Skeletal muscle satellite cell (primary cell): ENCODE measurements around the gene MYO3B.

ENCODE experiments used
- H3K27me3 ChIP-seq: 2 replicates; pipeline ENCODE4 v1.7.0; 2013; ENCODE audit warnings: low read length; ENCODE audit not compliant: control insufficient read depth, insufficient read depth
- H3K36me3 ChIP-seq: 2 replicates; pipeline ENCODE4 v1.7.0; 2013; ENCODE audit warnings: mild to moderate bottlenecking, control low read depth, low read length; ENCODE audit not compliant: insufficient read depth
- H3K4me1 ChIP-seq: 2 replicates; pipeline ENCODE4 v1.7.0; 2013; ENCODE audit warnings: low read length; ENCODE audit not compliant: control insufficient read depth, insufficient read depth
- H3K4me2 ChIP-seq: 2 replicates; pipeline ENCODE4 v1.7.0; 2013; ENCODE audit warnings: mild to moderate bottlenecking, low read length
- H3K4me3 ChIP-seq: 2 replicates; pipeline ENCODE4 v1.7.0; 2013; ENCODE audit warnings: low read length
- H3K9ac ChIP-seq: 2 replicates; pipeline ENCODE4 v1.7.0; 2013; ENCODE audit warnings: mild to moderate bottlenecking, low read depth, low read length, moderate library complexity
- H3K9me3 ChIP-seq: replicated peaks from 2 replicates; pipeline ENCODE4 v1.7.0; 2013; ENCODE audit warnings: mild to moderate bottlenecking, control low read depth, low read length

MYO3B gene

DNA sequence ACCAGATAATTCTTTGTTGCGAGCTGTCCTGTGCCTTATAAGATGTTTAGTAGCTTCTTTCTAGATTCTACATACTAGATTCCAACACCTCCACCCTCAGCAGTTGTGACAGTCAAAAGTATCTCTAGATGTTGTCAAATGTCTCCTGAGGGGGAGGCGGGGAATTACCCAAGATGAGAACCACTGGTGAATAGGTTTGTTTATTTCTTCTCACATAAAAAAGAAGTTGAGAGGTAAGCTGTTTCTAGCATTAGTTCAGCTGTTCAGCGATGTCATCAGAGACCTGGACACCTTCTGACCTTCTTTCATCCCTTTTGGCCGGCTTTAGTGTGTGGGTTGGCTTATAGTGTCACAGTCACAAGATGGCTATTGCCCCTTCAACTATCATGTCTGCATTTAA, 299.7 kb downstream of the MYO3B start:
- peaks cover 3% of the 10 kb centered on the region for H3K27me3 ChIP-seq
- H3K4me2 ChIP-seq: no peak overlapping the region
- H3K36me3 ChIP-seq: no peaks in the 10 kb centered on the region
- no peak overlapping the region for H3K9ac ChIP-seq
- no peaks in the 10 kb centered on the region for H3K4me1 ChIP-seq
- no peaks in the 10 kb centered on the region for H3K9me3 ChIP-seq
- no peak overlapping the region for H3K4me3 ChIP-seq

DNA sequence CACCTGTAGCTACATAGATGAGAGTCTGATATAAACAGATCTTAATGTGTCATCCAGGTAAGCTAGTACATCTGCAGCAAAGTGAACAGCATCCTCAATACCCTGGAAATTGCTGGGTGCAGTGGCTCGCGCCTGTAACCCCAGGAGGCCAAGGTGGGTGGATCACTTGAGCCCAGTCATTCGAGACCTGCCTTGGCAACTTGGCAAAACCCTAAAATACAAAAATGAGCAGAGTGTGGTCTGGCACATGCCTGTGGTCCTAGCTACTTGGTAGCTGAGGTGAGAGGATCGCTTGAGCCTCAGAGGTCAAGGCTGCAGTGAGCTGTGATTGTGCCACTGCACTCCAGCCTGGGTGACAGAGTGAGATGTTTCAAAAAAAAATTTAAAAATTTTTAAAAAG, 303.3 kb downstream of the MYO3B start:
- no peak overlapping the region for H3K4me3 ChIP-seq
- H3K36me3 ChIP-seq: no peaks in the 10 kb centered on the region
- no peaks in the 10 kb centered on the region for H3K9me3 ChIP-seq
- no peaks in the 10 kb centered on the region for H3K27me3 ChIP-seq
- no peaks in the 10 kb centered on the region for H3K4me1 ChIP-seq
- H3K9ac ChIP-seq: no peak overlapping the region
- no peak overlapping the region for H3K4me2 ChIP-seq

- H3K36me3 ChIP-seq: no peaks in the 10 kb centered on the region
- H3K27me3 ChIP-seq: no peaks in the 10 kb centered on the region
- H3K9me3 ChIP-seq: no peaks in the 10 kb centered on the region
- H3K4me2 ChIP-seq: no peak overlapping the region
- H3K4me3 ChIP-seq: no peak overlapping the region
- H3K4me1 ChIP-seq: no peaks in the 10 kb centered on the region
- no peak overlapping the region for H3K9ac ChIP-seq
Observed at GRCh38 chr2:170484552-170484951, 306.6 kb downstream of the MYO3B start.

GRCh38 chr2:170485254-170486026, 307.5 kb downstream of the MYO3B start:
- H3K4me1 ChIP-seq: no peaks in the 10 kb centered on the region
- no peak overlapping the region for H3K4me3 ChIP-seq
- H3K4me2 ChIP-seq: no peak overlapping the region
- no peaks in the 10 kb centered on the region for H3K36me3 ChIP-seq
- H3K9ac ChIP-seq: no peak overlapping the region
- H3K9me3 ChIP-seq: no peaks in the 10 kb centered on the region
- H3K27me3 ChIP-seq: no peaks in the 10 kb centered on the region

DNA sequence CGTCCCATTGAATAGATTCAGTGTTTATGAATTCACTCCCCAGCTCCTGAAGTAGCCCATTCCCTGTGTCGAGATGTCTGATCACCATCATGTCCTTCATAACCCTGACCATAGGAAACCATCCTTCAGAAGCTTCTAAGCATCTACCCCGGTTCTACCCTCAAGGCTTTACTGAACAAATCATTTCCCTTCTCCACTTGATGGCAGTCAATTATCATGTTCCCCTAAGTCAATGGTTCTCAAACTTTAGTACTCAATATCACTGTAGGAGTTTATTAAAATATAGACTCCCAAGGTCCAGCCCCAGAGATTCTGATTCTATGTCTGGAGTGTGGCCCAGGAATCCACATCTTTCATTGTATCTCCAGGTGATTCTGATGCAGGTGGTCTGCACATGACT, 308.8 kb downstream of the MYO3B start:
- Histone ChIP-seq H3K9ac (no peak overlapping the region), H3K4me2 (no peak overlapping the region), H3K36me3 (no peaks in the 10 kb centered on the region), H3K4me3 (no peak overlapping the region), H3K27me3 (no peaks in the 10 kb centered on the region), H3K4me1 (no peaks in the 10 kb centered on the region), H3K9me3 (no peaks in the 10 kb centered on the region)

GRCh38 chr2:170488807-170489206, 310.9 kb downstream of the MYO3B start:
- no peak overlapping the region for H3K4me3 ChIP-seq
- no peak overlapping the region for H3K4me2 ChIP-seq
- peaks cover 3% of the 10 kb centered on the region for H3K4me1 ChIP-seq
- H3K27me3 ChIP-seq: peaks cover 6% of the 10 kb centered on the region
- no peaks in the 10 kb centered on the region for H3K36me3 ChIP-seq
- no peaks in the 10 kb centered on the region for H3K9me3 ChIP-seq
- no peak overlapping the region for H3K9ac ChIP-seq

DNA sequence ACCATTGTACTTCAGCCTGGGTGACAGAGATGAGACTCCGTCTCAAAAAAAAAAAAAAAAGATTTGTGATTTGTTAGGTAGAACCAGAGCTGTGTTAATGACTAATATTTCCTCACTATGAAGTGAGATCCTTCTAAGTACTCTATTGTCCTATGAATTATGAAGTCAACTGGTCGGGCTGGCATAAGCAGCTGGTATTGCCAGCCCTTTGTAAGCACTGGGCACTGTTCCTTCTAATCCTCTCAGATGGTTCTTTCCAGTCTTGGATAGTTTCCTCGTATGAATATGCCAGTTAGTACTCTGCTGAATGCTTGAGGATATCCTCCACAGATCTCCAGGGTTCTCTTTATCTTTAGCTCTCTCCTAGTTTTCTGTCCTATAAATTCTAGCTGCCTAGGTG, 314.1 kb downstream of the MYO3B start:
- no peak overlapping the region for H3K9ac ChIP-seq
- H3K4me2 ChIP-seq: no peak overlapping the region
- no peaks in the 10 kb centered on the region for H3K36me3 ChIP-seq
- H3K9me3 ChIP-seq: no peaks in the 10 kb centered on the region
- no peak overlapping the region for H3K4me3 ChIP-seq
- peaks cover 6% of the 10 kb centered on the region for H3K27me3 ChIP-seq
- H3K4me1 ChIP-seq: peaks cover 4% of the 10 kb centered on the region

- H3K4me1 ChIP-seq: peaks cover 4% of the 10 kb centered on the region
- no peak overlapping the region for H3K4me2 ChIP-seq
- no peak overlapping the region for H3K4me3 ChIP-seq
- no peaks in the 10 kb centered on the region for H3K9me3 ChIP-seq
- peaks cover 12% of the 10 kb centered on the region for H3K27me3 ChIP-seq
- no peak overlapping the region for H3K9ac ChIP-seq
- no peaks in the 10 kb centered on the region for H3K36me3 ChIP-seq
Observed at GRCh38 chr2:170493426-170494097, 315.6 kb downstream of the MYO3B start.

GRCh38 chr2:170495896-170496295, 317.9 kb downstream of the MYO3B start:
- Histone ChIP-seq H3K27me3 (peaks cover 30% of the 10 kb centered on the region), H3K9ac (no peak overlapping the region), H3K36me3 (no peaks in the 10 kb centered on the region), H3K9me3 (no peaks in the 10 kb centered on the region), H3K4me1 (peaks cover 4% of the 10 kb centered on the region), H3K4me2 (no peak overlapping the region), H3K4me3 (no peak overlapping the region)

- Histone ChIP-seq H3K9me3 (no peaks in the 10 kb centered on the region), H3K36me3 (no peaks in the 10 kb centered on the region), H3K9ac (no peak overlapping the region), H3K27me3 (peaks cover 49% of the 10 kb centered on the region), H3K4me2 (no peak overlapping the region), H3K4me3 (no peak overlapping the region), H3K4me1 (peaks cover 3% of the 10 kb centered on the region)
Observed at GRCh38 chr2:170498619-170499018, 320.7 kb downstream of the MYO3B start.

GRCh38 chr2:170500104-170500503, 322.2 kb downstream of the MYO3B start:
- Histone ChIP-seq H3K9ac (no peak overlapping the region), H3K9me3 (no peaks in the 10 kb centered on the region), H3K4me2 (no peak overlapping the region), H3K36me3 (no peaks in the 10 kb centered on the region), H3K4me3 (no peak overlapping the region), H3K27me3 (peaks cover 58% of the 10 kb centered on the region), H3K4me1 (no peaks in the 10 kb centered on the region)

DNA sequence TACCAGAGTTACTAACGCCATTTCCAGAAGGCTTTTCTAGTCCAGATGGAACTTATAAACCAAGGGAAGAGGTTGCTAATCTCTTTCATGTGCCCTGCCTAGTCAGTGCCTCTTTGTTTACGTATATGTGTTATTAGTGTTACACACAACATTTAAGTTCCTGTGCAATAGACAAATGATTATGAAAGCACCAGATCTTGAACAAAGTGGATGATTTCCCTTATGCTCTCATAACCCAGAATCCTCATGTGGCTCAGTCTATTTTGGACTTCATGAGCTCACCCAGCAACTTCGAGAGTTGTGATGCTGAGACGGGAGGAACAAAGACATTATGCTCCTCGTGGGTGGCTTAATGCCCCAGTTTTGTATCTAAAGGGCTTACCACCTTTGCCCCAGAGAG, 322.8 kb downstream of the MYO3B start:
- peaks cover 63% of the 10 kb centered on the region for H3K27me3 ChIP-seq
- no peak overlapping the region for H3K4me3 ChIP-seq
- no peak overlapping the region for H3K4me2 ChIP-seq
- H3K9ac ChIP-seq: no peak overlapping the region
- H3K9me3 ChIP-seq: no peaks in the 10 kb centered on the region
- H3K4me1 ChIP-seq: peaks cover 2% of the 10 kb centered on the region
- H3K36me3 ChIP-seq: no peaks in the 10 kb centered on the region
